SK-N-SH (cell line): Measurements from ENCODE around the gene WRNIP1.

Experiments used
- CTCF ChIP-seq: fragments of 200-600 bp; sonication (generic); IDR thresholded peaks from 2 replicates; pipeline ENCODE4 v1.6.1; 2017; ENCODE audit warnings: antibody characterized with exemption, mild to moderate bottlenecking, moderate library complexity
- POLR2AphosphoS5 ChIP-seq: IDR thresholded peaks from 2 replicates; pipeline ENCODE4 v1.6.1; 2012; ENCODE audit warnings: low read depth, low read length
- REST ChIP-seq: IDR thresholded peaks from 2 replicates; pipeline ENCODE4 v1.6.1; 2012; ENCODE audit warnings: mild to moderate bottlenecking, low read depth, low read length, moderate library complexity
- RXRA ChIP-seq: IDR thresholded peaks from 2 replicates; pipeline ENCODE4 v1.4.0; 2012; ENCODE audit warnings: low read depth, mild to moderate bottlenecking, borderline replicate concordance
- USF2 ChIP-seq: fragments of 150-350 bp; IDR thresholded peaks from 2 replicates; pipeline ENCODE4 v1.6.1; 2017; ENCODE audit warnings: antibody characterized with exemption, low read length, low read depth, borderline replicate concordance

GRCh38 chr6:2799936-2800527, 34.8 kb downstream of the WRNIP1 start:
- TF ChIP-seq CTCF (no peak), USF2 (no peak), REST (no peak), POLR2AphosphoS5 (no peak), RXRA (no peak)
